Measurements from ENCODE around the gene PCDHB11.
"Not testable (repeated sequence)": the region's sequence is repeated elsewhere in the genome, so short reads cannot be mapped to it uniquely, and the experiment has no call there.

- not testable (repeated sequence) for TF ChIP-seq CTCF (IDR thresholded peaks at IDR 0.05; ENCODE audit: control extremely low read depth in 1 of 3, insufficient read depth in 1 of 3, low read depth in 1 of 3, low read length in 3 of 3); ATF3 (IDR thresholded peaks at IDR 0.05; ENCODE audit: insufficient read depth, low read depth, low read length); RXRA (IDR thresholded peaks at IDR 0.05; ENCODE audit: insufficient read depth, low read depth, low read length); SP1 (IDR thresholded peaks at IDR 0.05; ENCODE audit: low read depth, low read length); POLR2AphosphoS5 (IDR thresholded peaks at IDR 0.05; ENCODE audit: low read depth, low read length); POLR2A (IDR thresholded peaks at IDR 0.05; ENCODE audit: control extremely low read depth in 1 of 2, low read depth in 2 of 2, low read length in 2 of 2); ZNF274 (IDR thresholded peaks at IDR 0.05; ENCODE audit: borderline replicate concordance, extremely low read depth, low read length); TAF1 (IDR thresholded peaks at IDR 0.05; ENCODE audit: low read depth, low read length); RNF2 (IDR thresholded peaks at IDR 0.05; ENCODE audit: borderline replicate concordance, low read depth, low read length, missing control alignments, poor library complexity, severe bottlenecking)
These were observed 15.2 kb downstream of the PCDHB11 start for GRCh38 chr5:141214583-141214982.
